Erythroblast (primary cell): ENCODE results near the gene STARD13.

ENCODE experiments used
- DNase-seq, 2 experiments: peaks; one replicate each; lab custom pipeline; 2025; lab: John Stamatoyannopoulos, UW
- GATA1 ChIP-seq: IDR thresholded peaks from 2 replicates; pipeline ENCODE4 v1.6.1; 2011; ENCODE audit warnings: low read depth, mild to moderate bottlenecking, control low read depth, low read length, moderate library complexity
- POLR2A ChIP-seq: IDR thresholded peaks from 2 replicates; pipeline ENCODE4 v1.6.1; 2011; ENCODE audit warnings: mild to moderate bottlenecking, low read length

STARD13 gene

DNA sequence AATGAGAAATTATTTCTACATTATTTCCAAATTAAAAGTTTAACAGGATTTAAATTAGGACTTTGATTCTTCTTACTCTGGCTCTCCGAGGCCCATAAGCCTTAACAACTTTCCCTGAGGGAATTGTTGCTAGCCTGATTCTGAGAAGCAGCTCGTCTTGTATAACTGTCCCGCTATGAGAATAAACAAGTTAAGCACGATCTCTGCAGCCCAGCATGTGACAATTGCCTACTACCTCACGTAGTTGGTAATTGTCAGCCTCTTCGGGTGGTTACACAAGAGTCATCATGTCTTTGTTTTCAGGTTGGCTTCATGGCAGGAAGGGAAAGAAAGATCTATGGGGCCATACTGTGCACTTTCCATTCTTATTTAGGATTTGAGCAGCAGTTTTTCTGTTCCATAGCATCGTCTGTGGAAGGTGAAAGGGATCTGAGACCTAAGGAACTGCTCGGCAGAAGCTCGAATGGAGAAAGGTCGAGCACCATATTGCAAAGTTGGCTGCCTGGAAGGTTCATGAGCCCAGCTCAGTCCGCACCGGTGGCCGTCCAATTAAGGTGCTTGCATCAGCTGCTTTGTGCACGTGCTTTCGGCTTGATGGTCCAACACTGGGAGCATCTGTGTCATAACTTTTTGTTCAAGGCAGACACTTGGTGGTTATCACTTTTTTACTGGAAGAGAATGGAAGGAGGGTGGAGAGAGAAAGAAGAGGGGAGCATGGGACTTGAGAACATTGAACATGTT lies 1.8 kb upstream of the STARD13 start:
- no peak for TF ChIP-seq POLR2A
- TF ChIP-seq GATA1, result no peak
- no peak for DNase-seq

DNA sequence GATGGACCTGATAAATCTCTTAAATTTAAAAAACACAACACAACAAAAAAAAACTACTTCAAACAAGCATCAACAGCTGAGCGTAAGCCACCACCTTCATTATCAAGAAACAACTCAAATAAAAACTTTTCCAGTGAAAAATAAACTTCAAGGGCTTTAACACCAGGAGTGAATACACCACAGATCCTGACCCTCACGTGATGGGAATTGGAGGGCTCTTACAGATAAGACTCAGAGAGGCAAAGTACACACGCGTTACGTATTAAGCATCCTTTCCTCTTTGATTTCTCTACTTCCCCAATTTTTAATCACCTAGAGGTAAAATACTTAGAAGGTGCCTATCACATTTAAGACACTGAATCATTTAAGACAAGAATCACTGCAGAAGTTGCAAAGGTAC lies 573 bp upstream of the STARD13 start:
- DNase-seq, result no peak
- TF ChIP-seq GATA1, result no peak
- TF ChIP-seq POLR2A, result no peak

DNA sequence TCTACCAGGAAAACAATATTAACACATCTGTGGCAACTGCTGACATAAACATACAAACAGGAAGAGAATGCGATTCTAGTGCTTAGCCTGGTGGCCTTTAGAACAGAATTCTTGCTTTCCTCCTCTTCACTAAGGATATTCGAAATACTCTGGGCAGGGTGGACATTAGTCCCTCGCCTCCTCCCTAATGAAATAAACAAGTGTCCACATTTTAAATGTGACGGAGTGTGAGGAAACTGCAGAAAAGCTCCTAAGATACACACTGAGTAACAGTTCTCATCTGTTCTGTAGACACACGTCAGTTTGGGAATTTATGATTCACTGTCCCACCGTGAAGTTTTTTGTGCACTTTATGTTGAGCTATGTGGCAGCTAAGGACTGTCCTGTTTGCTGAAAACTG lies 639 bp downstream of the STARD13 start:
- TF ChIP-seq POLR2A (peak; percentile 1), GATA1 (no peak)
- no peak for DNase-seq

DNA sequence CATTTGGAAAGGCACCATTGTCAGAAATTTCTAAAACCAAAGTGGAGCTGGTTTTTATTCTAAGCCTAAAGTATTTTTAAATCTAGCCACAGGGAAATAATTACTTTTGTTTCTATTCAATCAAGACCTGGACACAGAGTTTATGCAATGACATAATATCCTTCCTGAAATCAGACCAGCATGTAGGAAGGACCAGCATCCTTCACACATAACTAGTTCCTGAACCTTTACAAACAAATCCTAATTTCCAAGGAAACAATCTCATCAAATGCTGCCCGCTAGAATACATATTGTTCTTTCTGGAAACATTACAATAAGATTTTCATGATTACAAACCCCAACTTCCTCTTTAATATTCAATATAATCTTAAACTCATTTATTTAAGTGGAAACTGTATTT lies 1.5 kb downstream of the STARD13 start:
- no peak for TF ChIP-seq POLR2A
- TF ChIP-seq GATA1, result no peak
- DNase-seq, result no peak

DNA sequence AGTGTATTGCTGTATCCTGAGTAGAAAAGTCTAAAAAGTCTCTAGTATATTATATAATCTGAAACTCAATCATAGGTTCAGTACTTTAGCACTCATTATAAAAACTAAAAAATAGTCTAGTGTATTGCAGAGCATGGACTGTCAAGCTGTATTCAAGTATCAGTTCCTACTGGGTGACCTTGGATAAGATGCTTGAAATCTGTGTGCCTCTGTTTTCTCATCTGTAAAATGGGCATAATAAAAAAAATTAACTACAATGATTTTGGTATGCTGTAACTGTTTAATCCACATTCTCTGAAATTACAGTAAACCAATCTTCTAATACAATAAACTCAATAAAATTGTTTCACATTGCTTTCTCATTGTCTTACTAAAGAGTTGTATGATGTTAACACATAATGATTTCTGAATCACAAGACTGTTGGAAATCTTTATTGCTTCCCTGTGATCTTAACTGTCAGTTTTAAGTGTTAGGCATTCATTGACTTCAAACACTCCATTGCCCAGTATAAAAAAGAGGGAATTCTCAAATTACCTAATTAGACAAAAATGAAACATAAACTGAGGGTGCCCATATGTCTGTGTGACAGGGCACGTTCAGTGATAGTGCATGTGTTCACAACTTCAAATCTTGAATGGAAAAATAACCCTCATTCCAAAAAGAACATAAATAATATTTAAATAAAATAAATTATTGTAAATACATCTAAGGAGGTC lies 2.2 kb downstream of the STARD13 start:
- TF ChIP-seq GATA1 (no peak), POLR2A (no peak)
- DNase-seq, result no peak

DNA sequence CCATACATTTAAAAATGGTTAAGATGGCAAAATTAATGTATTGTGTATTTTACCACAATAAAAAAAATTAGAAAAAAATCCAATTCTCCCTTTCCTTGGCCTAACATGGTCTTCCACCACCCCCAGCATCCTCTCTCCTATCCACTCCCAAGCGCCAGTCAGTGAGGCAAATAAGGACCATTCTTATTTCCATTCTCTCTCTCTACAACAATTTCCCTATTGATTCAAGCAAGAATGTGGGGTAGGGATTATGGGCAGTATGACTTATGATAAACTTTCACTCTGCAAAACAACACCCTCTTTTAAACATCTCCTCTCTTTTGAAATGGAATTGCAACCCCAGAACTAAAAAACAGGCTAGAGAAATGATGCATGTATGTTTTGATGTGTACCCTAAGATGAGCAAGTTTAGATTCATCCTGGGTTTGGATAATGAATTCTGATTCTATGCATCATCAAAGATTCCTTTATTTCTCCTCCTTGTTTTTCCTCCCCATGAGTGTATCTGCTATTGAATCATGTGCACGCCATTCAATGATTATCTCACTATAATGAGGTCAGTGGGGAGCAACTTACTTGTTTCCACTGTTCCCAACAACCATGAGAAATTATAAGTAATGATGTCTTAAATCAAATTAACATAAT lies 3.5 kb downstream of the STARD13 start:
- DNase-seq, result no peak
- TF ChIP-seq GATA1 (no peak), POLR2A (no peak)

DNA sequence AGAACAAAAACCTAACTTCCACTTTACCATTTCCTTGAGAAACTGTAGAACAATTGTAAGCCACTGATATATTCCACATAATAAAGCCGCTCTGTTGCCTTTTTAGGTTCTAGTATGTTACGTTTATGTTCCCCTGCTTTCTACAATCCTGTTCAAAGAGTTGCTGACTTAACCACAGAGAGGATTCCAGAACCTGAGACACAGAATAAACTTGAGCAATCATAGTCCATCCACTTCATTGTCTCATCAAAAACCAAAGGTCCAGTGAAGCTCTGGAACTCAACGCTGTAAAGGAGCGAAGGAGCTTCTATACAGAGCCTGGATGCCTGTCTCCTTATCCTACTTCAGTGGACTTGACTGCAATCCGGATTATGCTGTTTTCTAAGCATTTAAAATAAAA lies 4.6 kb downstream of the STARD13 start:
- no peak for TF ChIP-seq POLR2A
- TF ChIP-seq GATA1, result no peak
- DNase-seq, result no peak

DNA sequence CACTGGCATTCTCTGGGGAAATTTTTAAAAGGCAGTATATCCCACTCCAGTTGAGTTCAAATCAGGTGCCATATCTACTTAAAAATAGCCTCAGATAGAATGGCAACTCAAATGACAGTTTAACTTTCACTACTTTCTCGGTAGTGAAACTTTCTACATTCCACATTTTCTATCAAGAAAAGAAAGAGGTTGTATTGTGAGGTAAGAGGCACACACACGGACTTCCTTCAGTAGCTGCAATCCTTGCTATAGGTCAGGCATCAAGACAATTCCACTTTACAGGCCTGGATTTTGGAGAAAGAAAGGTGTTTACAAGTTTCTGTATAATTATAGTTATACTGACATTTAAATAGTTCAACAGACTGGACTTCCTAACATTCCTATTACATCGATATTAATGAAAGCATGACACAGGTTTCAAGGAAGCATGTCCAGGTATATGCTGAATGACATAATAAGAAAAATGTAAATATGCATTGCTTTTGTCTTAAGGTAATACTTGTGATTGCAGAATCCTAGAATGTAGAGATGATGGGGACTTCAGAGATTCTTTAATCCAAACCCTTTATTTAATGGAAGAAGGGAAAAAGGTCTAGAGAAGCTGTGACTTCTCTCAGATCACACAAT lies 5.2 kb downstream of the STARD13 start:
- no peak for TF ChIP-seq GATA1

DNA sequence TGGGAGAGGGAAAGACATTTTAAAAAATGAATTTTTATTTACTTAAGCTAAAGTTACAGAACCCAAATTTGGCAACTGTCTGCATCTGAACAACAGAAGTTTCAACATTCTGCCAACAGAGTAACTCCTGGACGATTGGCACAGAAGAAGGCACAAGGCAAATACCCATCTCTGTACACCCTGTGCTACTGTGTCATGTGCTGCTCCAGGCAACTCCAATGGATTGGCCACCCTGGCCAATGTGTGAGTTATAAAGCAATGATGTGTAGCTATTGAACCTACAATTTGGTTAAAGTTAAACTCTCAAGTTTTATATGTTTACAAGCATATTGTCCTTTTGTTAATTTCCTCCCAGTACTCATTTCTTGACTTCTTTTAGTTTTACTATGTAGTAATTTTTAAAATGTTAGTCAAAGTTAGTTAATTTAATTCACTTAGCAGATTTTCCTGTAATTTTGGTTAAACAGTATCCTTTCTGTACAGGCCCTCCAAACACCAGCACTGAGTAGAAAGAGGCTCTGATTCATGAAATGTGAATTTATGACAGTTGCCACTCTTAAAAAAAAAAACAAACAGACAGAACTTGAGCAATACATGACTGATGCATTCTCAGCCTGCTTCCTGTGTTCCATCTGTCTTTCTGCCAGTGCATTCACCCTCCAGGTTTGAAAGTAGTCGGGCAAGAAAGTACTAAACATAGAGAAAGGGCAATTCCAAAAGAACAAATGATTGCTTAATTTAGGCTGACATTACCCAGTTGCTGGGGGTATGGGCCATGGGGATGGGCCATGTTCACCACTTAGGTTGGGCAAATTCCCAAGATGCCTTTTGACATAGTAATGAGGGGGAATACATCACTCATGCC lies 5.9 kb downstream of the STARD13 start:
- TF ChIP-seq GATA1 (no peak), POLR2A (no peak)
- no peak for DNase-seq

More for the DNA sequence above, 5.2 kb downstream of the STARD13 start:
- no peak for DNase-seq

DNA sequence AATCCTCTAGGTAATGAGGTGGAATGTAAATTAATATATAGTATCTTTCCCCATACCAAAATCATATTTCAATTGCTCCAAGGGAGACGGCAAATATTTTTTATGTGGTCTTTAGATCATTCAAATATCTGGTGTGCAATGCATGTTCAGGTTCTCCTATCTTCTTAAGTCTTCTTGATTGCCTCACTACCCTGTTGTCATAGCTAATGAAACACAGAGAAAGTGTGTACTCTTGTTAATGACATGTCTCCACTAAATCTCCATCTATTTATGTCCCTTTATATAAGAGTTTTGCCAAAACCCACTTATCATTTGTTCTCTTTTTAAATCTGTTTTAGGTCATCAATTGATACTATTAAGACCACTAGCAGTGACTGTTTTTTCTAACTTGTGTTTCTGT lies 6.6 kb downstream of the STARD13 start:
- TF ChIP-seq GATA1, result no peak
- no peak for TF ChIP-seq POLR2A

DNA sequence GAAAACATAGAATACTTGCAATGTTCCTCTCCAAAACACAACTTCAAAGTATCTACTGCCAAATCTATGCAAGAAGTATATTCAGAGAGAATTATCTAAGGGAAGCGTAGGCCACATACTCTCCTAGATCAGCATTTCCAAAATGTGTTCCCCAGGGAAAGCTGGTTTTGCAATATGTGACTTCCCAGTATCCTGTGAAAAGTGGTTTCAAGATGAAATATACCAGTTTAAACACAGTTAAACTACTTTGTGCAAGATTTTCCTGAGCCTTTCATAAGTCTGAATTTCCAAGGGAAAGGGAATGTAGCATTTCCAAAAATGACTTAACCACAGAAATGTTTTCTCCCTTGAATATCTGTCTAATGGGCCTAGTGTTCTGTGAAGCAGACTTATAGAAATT lies 7.6 kb downstream of the STARD13 start:
- TF ChIP-seq GATA1 (no peak), POLR2A (no peak)
- DNase-seq, result no peak

More for the DNA sequence above, 6.6 kb downstream of the STARD13 start:
- DNase-seq, result no peak

DNA sequence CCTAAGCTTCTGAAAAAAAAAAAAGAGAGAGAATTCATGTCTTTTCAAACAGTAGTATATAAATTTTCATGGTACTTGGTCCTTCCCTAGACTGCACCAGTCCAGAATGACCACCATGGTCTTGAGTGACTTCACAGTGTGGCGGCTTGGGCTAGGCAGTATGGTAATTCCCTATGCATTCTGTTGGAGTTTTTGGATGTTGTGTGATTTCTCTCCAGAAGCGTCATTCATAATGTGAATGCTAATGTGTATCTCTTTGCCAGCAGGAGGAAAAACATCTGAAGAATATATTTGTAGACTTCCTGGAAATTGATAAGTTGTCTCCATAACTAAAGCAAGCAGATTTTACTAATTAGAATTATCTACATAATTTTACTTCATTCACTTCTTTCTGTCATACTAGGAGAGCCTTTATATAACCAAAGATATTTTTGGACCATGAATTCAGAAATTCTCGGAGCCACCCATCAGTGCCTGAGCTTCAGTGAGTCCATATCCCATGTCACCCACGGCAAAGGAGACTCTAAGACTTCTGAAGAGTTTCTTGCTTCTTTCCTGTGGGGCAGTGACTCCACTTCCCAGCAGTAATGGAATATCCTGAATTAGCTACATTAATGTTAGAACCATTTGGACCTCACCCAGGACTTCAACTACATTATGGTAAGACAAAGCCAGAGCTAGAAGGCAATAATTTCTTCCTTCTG lies 8.4 kb downstream of the STARD13 start:
- DNase-seq, result no peak
- TF ChIP-seq POLR2A (no peak), GATA1 (no peak)

DNA sequence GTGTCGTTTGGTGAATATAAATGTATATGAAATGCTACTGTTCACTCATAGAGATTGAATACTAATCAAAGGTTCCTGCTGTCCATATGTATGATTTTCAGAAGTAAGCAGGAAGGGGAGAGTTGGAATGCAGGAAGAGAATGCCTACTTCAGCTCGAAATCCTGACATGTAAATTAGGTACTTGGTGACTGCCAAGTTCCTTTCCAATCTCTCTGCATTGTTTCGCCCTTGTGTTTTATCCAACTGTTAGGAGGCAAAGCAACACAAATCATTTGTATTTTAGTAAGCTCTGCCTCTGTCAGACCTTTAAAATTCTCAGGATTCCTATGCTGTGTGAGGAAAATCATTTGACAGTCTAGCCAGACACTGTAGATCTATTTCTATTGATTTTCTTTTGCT lies 9.0 kb downstream of the STARD13 start:
- DNase-seq, result no peak
- TF ChIP-seq GATA1, result no peak
- no peak for TF ChIP-seq POLR2A
